H1 (cell line): ENCODE measurements around the gene RREB1. TPM values are rescaled to one million over a fixed set of nuclear protein-coding genes. Genes with fewer than 3 reads are reported as not detected.

Experiments
- CTCF ChIA-PET: fragments of 300-600 bp; sonication (Branson Sonifier 250); formaldehyde crosslinking; loops from one replicate; lab custom pipeline; 2021; ENCODE audit not compliant: partially characterized antibody; lab: Charles Lee
- POLR2A ChIA-PET: fragments of 300-600 bp; sonication (Branson Sonifier 250); formaldehyde crosslinking; loops from one replicate; lab custom pipeline; 2021; ENCODE audit warnings: inconsistent platforms; ENCODE audit not compliant: partially characterized antibody; lab: Charles Lee
- DNase-seq, 2 experiments: peaks; one replicate each; pipeline versions ENCODE4 v3.0.0 to v3.0.0-alpha.2; 2010 to 2022; ENCODE audit warnings: low spot score in 2 of 2, low read depth in 1 of 2, mixed read lengths in 1 of 2
- FAIRE-seq: peaks from 2 replicates; lab custom pipeline; 2011; peaks lifted over from hg19 to GRCh38; lab: Jason Lieb, UNC
- H2AFZ ChIP-seq: 2 replicates; pipeline ENCODE4 v1.8.1; 2012; ENCODE audit warnings: low read length, inconsistent platforms
- H2AK5ac ChIP-seq: 2 replicates; pipeline ENCODE4 v1.6.1; 2013; ENCODE audit warnings: low read depth, low read length
- H2BK120ac ChIP-seq: replicated peaks from 2 replicates; pipeline ENCODE3; 2013; ENCODE audit warnings: low read depth, low read length, inconsistent platforms
- H2BK12ac ChIP-seq: 2 replicates; pipeline ENCODE4 v1.6.1; 2013; ENCODE audit warnings: low read depth, low read length
- H2BK15ac ChIP-seq: 2 replicates; pipeline ENCODE4 v1.6.1; 2013; ENCODE audit warnings: low read length
- H2BK20ac ChIP-seq: 2 replicates; pipeline ENCODE4 v1.6.1; 2013; ENCODE audit warnings: low read length
- H2BK5ac ChIP-seq: 2 replicates; pipeline ENCODE4 v1.6.1; 2013; ENCODE audit warnings: low read depth, low read length
- H3K14ac ChIP-seq: 2 replicates; pipeline ENCODE4 v1.6.1; 2013; ENCODE audit warnings: inconsistent platforms; ENCODE audit not compliant: insufficient read length
- H3K18ac ChIP-seq: 2 replicates; pipeline ENCODE4 v1.6.1; 2013; ENCODE audit warnings: low read length; ENCODE audit errors: extremely low read depth
- H3K23ac ChIP-seq: 2 replicates; pipeline ENCODE4 v1.6.1; 2013; ENCODE audit warnings: inconsistent platforms; ENCODE audit not compliant: insufficient read length
- H3K23me2 ChIP-seq: 2 replicates; pipeline ENCODE4 v1.6.1; 2013; ENCODE audit warnings: low read depth, low read length
- H3K27ac ChIP-seq: 2 replicates; pipeline ENCODE4 v1.6.1; 2011; ENCODE audit warnings: low read depth, low read length, inconsistent platforms
- H3K27me3 ChIP-seq, 4 experiments: replicated peaks in 1 of 4; 1 replicate in 1 of 4; 2 replicates in 3 of 4; pipeline versions ENCODE4 v1.6.1 to v1.8.1; 2011 to 2013; ENCODE audit warnings: low read length in 3 of 4, mild to moderate bottlenecking in 3 of 4, inconsistent platforms in 2 of 4, mixed read lengths in 2 of 4, moderate library complexity in 1 of 4; ENCODE audit not compliant: control insufficient read depth in 3 of 4, insufficient read depth in 3 of 4; ENCODE audit errors: extremely low read depth in 1 of 4
- H3K36me3 ChIP-seq, 4 experiments: 2 replicates each; pipeline versions ENCODE4 v1.6.1 to v1.8.1; 2011 to 2013; ENCODE audit warnings: mild to moderate bottlenecking in 4 of 4, low read length in 3 of 4, moderate library complexity in 2 of 4, control low read depth in 1 of 4, inconsistent platforms in 1 of 4; ENCODE audit not compliant: insufficient read depth in 4 of 4, control insufficient read depth in 2 of 4
- H3K4ac ChIP-seq: replicated peaks from 2 replicates; pipeline ENCODE3; 2013; ENCODE audit warnings: low read length, low read depth, mixed read lengths, inconsistent platforms; ENCODE audit not compliant: insufficient read length
- H3K4me1 ChIP-seq, 4 experiments: replicated peaks in 1 of 4; 1 replicate in 1 of 4; 2 replicates in 3 of 4; pipeline versions ENCODE4 v1.6.1 to v1.8.1; 2011 to 2013; ENCODE audit warnings: low read length in 3 of 4, inconsistent platforms in 2 of 4, mixed read lengths in 1 of 4; ENCODE audit not compliant: insufficient read depth in 4 of 4, control insufficient read depth in 3 of 4
- H3K4me2 ChIP-seq, 2 experiments: 2 replicates each; pipeline versions ENCODE4 v1.6.1 to v1.8.1; 2011 to 2013; ENCODE audit warnings: low read depth in 2 of 2, low read length in 2 of 2, control low read depth in 1 of 2, inconsistent platforms in 1 of 2, mild to moderate bottlenecking in 1 of 2; ENCODE audit not compliant: insufficient read depth in 1 of 2
- H3K4me3 ChIP-seq, 4 experiments: fragments of 200-600, 300-600 bp in 1 of 4; sonication (generic), shearing (Covaris generic), sonication (Bioruptor Twin) in 1 of 4; 2 replicates each; pipeline versions ENCODE4 v1.5.1 to v1.8.1; 2011 to 2016; ENCODE audit warnings: low read length in 4 of 4, low read depth in 3 of 4, control low read depth in 2 of 4, inconsistent platforms in 2 of 4, mild to moderate bottlenecking in 2 of 4, mixed read lengths in 1 of 4, moderate library complexity in 1 of 4; ENCODE audit not compliant: insufficient read depth in 2 of 4; ENCODE audit errors: extremely low read depth in 1 of 4
- H3K56ac ChIP-seq: replicated peaks from 2 replicates; pipeline ENCODE3; 2013; ENCODE audit warnings: low read depth, mild to moderate bottlenecking, mixed read lengths, low read length, inconsistent platforms; ENCODE audit not compliant: insufficient read length
- H3K79me1 ChIP-seq: 2 replicates; pipeline ENCODE4 v1.6.1; 2013; ENCODE audit warnings: low read depth, low read length, control low read depth
- H3K79me2 ChIP-seq, 2 experiments: 2 replicates each; pipeline versions ENCODE4 v1.6.1 to v1.8.1; 2012 to 2013; ENCODE audit warnings: low read length in 2 of 2, mild to moderate bottlenecking in 2 of 2, inconsistent platforms in 1 of 2; ENCODE audit not compliant: insufficient read depth in 2 of 2, control insufficient read depth in 1 of 2
- H3K9ac ChIP-seq, 4 experiments: replicated peaks in 1 of 4; 1 replicate in 1 of 4; 2 replicates in 3 of 4; pipeline versions ENCODE4 v1.6.1 to v1.8.1; 2011 to 2013; ENCODE audit warnings: low read depth in 3 of 4, low read length in 3 of 4, control low read depth in 2 of 4, mild to moderate bottlenecking in 2 of 4, moderate library complexity in 2 of 4, inconsistent platforms in 1 of 4; ENCODE audit errors: extremely low read depth in 1 of 4
- H3K9me3 ChIP-seq, 2 experiments: 2 replicates each; pipeline versions ENCODE4 v1.6.1 to v1.8.1; 2012 to 2013; ENCODE audit warnings: mild to moderate bottlenecking in 2 of 2, moderate library complexity in 2 of 2, control low read depth in 1 of 2, inconsistent platforms in 1 of 2, low read depth in 1 of 2, low read length in 1 of 2, mixed read lengths in 1 of 2; ENCODE audit not compliant: insufficient read depth in 2 of 2
- H4K20me1 ChIP-seq, 2 experiments: replicated peaks in 1 of 2; 2 replicates each; pipeline versions ENCODE3 to v1.8.1; 2011 to 2013; ENCODE audit warnings: inconsistent platforms in 2 of 2, low read length in 2 of 2, mild to moderate bottlenecking in 1 of 2; ENCODE audit not compliant: insufficient read depth in 2 of 2, control insufficient read depth in 1 of 2
- H4K5ac ChIP-seq: 2 replicates; pipeline ENCODE4 v1.6.1; 2013; ENCODE audit warnings: low read length, low read depth, mixed read lengths, inconsistent platforms; ENCODE audit not compliant: insufficient read length
- H4K8ac ChIP-seq: 2 replicates; pipeline ENCODE4 v1.8.0; 2013; ENCODE audit warnings: mild to moderate bottlenecking, moderate library complexity, low read length, inconsistent platforms; ENCODE audit not compliant: insufficient read depth; ENCODE audit errors: extremely low read depth
- H4K91ac ChIP-seq: replicated peaks from 2 replicates; pipeline ENCODE3; 2013; ENCODE audit warnings: low read length, mixed read lengths, inconsistent platforms; ENCODE audit not compliant: insufficient read length
- JUN ChIP-seq: IDR thresholded peaks from 2 replicates; pipeline ENCODE4 v1.6.1; 2011; ENCODE audit warnings: low read depth, mild to moderate bottlenecking, improper control_type of control experiment, low read length
- NRF1 ChIP-seq: IDR thresholded peaks from 2 replicates; pipeline ENCODE4 v1.6.1; 2011; ENCODE audit warnings: mild to moderate bottlenecking, low read depth, low read length, improper control_type of control experiment
- RXRA ChIP-seq: IDR thresholded peaks from 2 replicates; pipeline ENCODE4 v1.6.1; 2011; ENCODE audit warnings: low read depth, mild to moderate bottlenecking, low read length, moderate library complexity; ENCODE audit not compliant: insufficient read depth
- SAP30 ChIP-seq: fragments of 300-600 bp; sonication (generic); IDR thresholded peaks from 2 replicates; pipeline ENCODE4 v1.7.1; 2012; ENCODE audit warnings: low read length, moderate library complexity, mild to moderate bottlenecking, inconsistent platforms; ENCODE audit not compliant: insufficient read depth, insufficient replicate concordance
- TAF7 ChIP-seq: optimal IDR thresholded peaks from 2 replicates; pipeline ENCODE3; 2011; ENCODE audit warnings: low read depth, mild to moderate bottlenecking, inconsistent platforms, low read length, moderate library complexity, borderline replicate concordance
- WGBS, 2 experiments: shearing (Covaris generic) in 1 of 2; methylation state at CpG; one replicate each; pipeline versions ENCODE4 v1.1.6 to v1.1.7; 2013 to 2015; ENCODE audit warnings: low lambda C conversion rate in 2 of 2, mixed read lengths in 2 of 2, inconsistent platforms in 1 of 2, low coverage in 1 of 2, missing lambda C conversion rate in 1 of 2; ENCODE audit not compliant: insufficient replicate concordance in 2 of 2, insufficient coverage in 1 of 2, insufficient read length in 1 of 2; ENCODE audit errors: extremely low coverage in 1 of 2, missing lambda C conversion rate in 1 of 2; 5-methylcytosine and 5-hydroxymethylcytosine counted together
- polyA plus RNA-seq, 7 experiments: library from polyadenylated mRNA; depleted of rRNA in 3 of 7; stranded (reverse) in 5 of 7; unstranded in 2 of 7; fragments of >200 nt in 5 of 7; fragments of 200-250 nt in 2 of 7; gene quantifications; 1 replicate in 5 of 7; 2 replicates in 1 of 7; 4 replicates in 1 of 7; pipeline versions ENCODE4 v1.2.1 to v1.2.3, GENCODE V29; 2011 to 2013; ENCODE audit warnings: missing spikeins in 2 of 7, mixed read lengths in 2 of 7
- total RNA-seq: library from RNA; stranded (reverse); fragmentation: NEBNext Ultra II Directional; extraction: Animal tissue kit (Norgen Biotek cat#: 25700); gene quantifications from 2 replicates; pipeline ENCODE4 v1.2.1, GENCODE V29; 2021

Gene RREB1
- total and polyA plus RNA-seq, 2 of the 8 experiments (the other 6 are each of a cell fraction or from before 2014, with no cell fraction given): 3.9 to 34.7 TPM

DNA sequence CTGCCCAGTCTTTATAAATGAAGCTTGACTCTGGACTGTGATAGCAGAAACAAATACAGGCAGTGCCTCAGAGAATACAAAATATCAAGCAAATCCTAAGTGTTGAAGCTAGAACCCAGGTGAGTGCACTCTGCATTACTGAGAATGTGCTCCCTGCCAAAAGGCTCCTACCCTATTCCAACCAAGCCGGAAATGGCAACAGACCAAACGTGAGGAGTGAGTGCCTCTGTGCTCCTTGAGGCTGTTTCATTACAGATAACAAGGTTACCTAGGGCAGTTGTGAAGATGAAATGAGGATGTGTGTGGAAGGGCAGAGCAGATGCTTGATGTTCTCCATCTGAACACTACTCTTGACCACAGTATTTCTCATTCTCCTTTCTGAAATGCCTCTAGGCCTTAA is 175.9 kb downstream of the RREB1 start:
- no peak overlapping the region for H3K27ac ChIP-seq
- H4K20me1 ChIP-seq: peaks cover 0 to 2% of the 10 kb centered on the region in 2 experiments
- H4K8ac ChIP-seq: no peak overlapping the region
- no peak overlapping the region for H2BK12ac ChIP-seq
- no peaks in the 10 kb centered on the region for H3K79me1 ChIP-seq
- H2AK5ac ChIP-seq: no peak overlapping the region
- H4K91ac ChIP-seq: no peak overlapping the region
- H4K5ac ChIP-seq: no peak overlapping the region
- no peak overlapping the region for H2BK15ac ChIP-seq
- H3K4me3 ChIP-seq: no peak overlapping the region
- DNase-seq (no peak), FAIRE-seq (no peak)
- no peak overlapping the region for H2BK5ac ChIP-seq
- H3K4me2 ChIP-seq: no peak overlapping the region
- peaks cover 0 to 27% (median 8%) of the 10 kb centered on the region in 4 experiments; a peak in 4 of 8 replicates for H3K36me3 ChIP-seq
- CTCF ChIA-PET: interaction anchor here (1.3 to 4.2 kb wide), 3 partner anchors 8 to 108 kb away, joined by 3 to 25 read pairs (median 5); partner anchors contain the start of genes CAGE1 and RIOK1
- H3K14ac ChIP-seq: no peak overlapping the region
- H2AFZ ChIP-seq: no peak overlapping the region
- 95% methylated on average over 2 of the region's 2 CpGs; no CpG with 5 or more reads in 1 of the 2 experiments for WGBS, 2 experiments
- H3K79me2 ChIP-seq: no peaks in the 10 kb centered on the region
- H3K9me3 ChIP-seq: no peaks in the 10 kb centered on the region
- H2BK120ac ChIP-seq: no peak overlapping the region
- TF ChIP-seq JUN: no peak
- no peak for TF ChIP-seq TAF7
- no peak for TF ChIP-seq NRF1
- no peak for TF ChIP-seq RXRA
- no peak for TF ChIP-seq SAP30
- TF ChIP-seq, all 59 proteins: peak for 0
- Histone ChIP-seq H3K56ac (no peak overlapping the region), H3K23me2 (no peaks in the 10 kb centered on the region), H3K18ac (no peak overlapping the region), H3K23ac (no peak overlapping the region), H3K27me3 (no peaks in the 10 kb centered on the region), H3K4ac (no peak overlapping the region), H3K4me1 (no peaks in the 10 kb centered on the region), H3K9ac (no peak overlapping the region), H2BK20ac (no peak overlapping the region)
- POLR2A ChIA-PET: interaction anchor here (1.3 to 2.2 kb wide), 3 partner anchors 8 to 51 kb away, joined by 3 to 8 read pairs (median 4); no protein-coding TSS in a partner anchor
